HUDEP-2 (cell line): ENCODE measurements around the gene PEPD.

Experiments
- DNase-seq, 76 experiments: peaks; one replicate each; lab custom pipeline; 2025; ENCODE audit not compliant: unreplicated experiment in 76 of 76; lab: John Stamatoyannopoulos, UW

PEPD gene

GRCh38 chr19:33399745-33400681 is 121.6 kb downstream of the PEPD start:
- DNase-seq = no peak

GRCh38 chr19:33399081-33399744 is 122.4 kb downstream of the PEPD start:
- DNase-seq = no peak

- no peak for DNase-seq
Measured at GRCh38 chr19:33398361-33399060, 123.1 kb downstream of the PEPD start.

GRCh38 chr19:33397536-33398360 is 123.8 kb downstream of the PEPD start:
- DNase-seq = no peak

- DNase-seq = no peak
Measured at GRCh38 chr19:33396701-33397535, 124.7 kb downstream of the PEPD start.

GRCh38 chr19:33395561-33396550 is 125.7 kb downstream of the PEPD start:
- peak in 2 of 76 experiments; percentile 14 to 32 for DNase-seq

- no peak for DNase-seq
Measured at GRCh38 chr19:33394723-33395560, 126.6 kb downstream of the PEPD start.

- no peak for DNase-seq
Measured at GRCh38 chr19:33394006-33394722, 127.4 kb downstream of the PEPD start.

- no peak for DNase-seq
Measured at GRCh38 chr19:33393286-33394005, 128.1 kb downstream of the PEPD start.

- peak in 1 of 76 experiments; percentile 23 for DNase-seq
Measured at GRCh38 chr19:33392341-33393285, 129.0 kb downstream of the PEPD start.

GRCh38 chr19:33391631-33392249 is 129.9 kb downstream of the PEPD start:
- DNase-seq = no peak

- DNase-seq = no peak
Measured at GRCh38 chr19:33390908-33391630, 130.5 kb downstream of the PEPD start.

GRCh38 chr19:33390101-33390907 is 131.3 kb downstream of the PEPD start:
- no peak for DNase-seq
